GM21367 (cell line): ENCODE measurements around the gene BIN1.
A peak's percentile ranks its signal among the peaks of the same experiment; 100 is the strongest.

ENCODE experiments used
- ATAC-seq: cut with Tn5 transposase; IDR thresholded peaks from one replicate; pipeline ENCODE4 v1.9.1; 2021; ENCODE audit not compliant: unreplicated experiment

BIN1 gene

DNA sequence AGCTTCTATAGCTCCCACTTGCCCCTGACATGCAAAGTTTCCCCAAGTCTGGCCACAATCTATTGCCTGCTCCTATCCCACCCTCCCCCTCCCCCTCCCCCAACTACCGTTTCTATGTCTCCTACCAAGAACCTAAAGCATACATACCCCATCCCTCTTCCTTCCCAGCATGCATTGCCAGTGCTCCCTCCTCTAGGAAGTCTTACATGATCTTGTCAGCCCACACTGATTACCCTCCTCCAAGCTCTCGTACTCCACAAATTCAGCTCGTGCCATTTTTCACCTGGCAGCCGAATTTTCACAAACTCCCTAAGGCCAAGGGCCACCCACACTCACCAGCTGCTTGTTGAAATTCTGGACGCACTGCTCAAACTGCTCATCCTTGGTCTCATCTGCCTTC lies 30.7 kb downstream of the BIN1 start:
- ATAC-seq, result no peak

DNA sequence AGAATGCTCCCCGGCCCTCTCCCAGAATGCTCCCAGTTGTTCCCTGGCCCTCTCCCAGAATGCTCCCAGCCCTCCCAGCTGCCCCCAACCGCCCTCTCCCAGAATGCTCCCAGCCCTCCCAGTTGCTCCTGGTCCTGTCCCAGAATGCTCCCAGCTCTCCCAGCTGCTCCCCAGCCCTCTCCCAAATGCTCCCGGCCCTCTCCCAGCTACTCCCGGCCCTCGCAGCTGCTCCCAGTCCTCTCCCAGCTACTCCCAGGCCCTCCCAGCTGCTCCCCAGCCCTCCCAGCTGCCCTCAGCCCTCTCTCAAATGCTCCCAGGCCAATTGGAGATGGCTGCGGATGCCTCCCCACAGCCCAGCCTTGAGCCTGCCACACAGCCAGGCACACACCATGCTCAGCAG lies 31.1 kb downstream of the BIN1 start:
- no peak for ATAC-seq

DNA sequence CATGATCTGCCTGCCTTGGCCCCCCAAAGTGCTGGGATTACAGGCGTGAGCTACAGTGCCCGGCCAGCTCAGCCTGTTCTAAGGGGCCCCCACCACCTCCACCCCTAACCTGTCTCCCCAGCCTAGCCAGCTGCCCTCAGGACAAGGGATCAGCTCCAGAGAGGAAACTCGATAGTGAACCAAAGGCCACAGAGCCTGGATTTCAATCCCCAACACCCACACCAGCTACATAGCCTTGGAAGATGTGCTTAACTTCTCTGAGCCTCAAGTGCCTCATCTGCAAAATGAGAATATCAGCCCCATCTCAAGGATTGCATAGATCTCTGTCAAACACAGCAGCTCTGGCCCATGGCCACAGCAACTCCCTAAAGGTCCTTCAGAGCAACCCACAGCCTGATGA lies 32.0 kb downstream of the BIN1 start:
- ATAC-seq, result no peak

DNA sequence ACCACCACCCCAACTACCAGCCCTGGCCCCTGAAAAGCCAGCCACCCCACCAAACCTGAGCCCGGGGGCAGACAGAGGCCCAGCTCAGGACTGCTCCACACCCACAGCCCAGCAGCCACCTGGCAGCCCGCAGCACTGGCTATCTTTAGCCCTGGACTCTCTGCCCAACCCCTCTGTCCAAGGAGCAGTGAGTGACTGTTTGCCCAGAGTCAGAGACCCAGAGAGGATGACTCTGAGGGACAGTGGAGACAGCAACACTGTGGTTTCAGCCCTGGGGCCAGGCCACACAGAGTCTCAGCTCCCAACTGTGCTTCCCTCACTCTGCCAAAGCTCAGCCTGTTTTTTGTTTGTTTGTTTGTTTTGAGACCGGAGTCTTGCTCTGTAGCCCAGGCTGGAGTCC lies 32.6 kb downstream of the BIN1 start:
- ATAC-seq, result no peak

DNA sequence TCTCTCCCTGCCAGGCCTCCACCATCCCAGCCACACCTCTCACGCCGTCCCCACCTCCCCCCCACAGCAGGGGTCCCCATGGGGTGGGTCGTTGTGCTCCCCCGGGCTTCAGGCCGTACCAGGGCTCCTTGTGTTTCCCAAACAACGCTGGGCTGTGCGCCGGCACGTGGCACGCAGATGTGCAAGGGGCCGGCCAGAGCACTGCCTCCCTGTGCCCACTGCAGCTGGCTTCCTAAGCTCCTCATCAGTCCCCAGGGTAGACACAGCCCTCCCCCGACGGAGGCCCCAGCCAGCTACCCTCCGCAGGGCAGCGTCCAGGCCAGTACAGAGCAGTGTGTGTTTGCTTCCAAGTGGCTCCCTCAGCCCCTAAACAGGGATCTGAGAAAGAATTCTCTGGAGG lies 34.0 kb downstream of the BIN1 start:
- no peak for ATAC-seq

DNA sequence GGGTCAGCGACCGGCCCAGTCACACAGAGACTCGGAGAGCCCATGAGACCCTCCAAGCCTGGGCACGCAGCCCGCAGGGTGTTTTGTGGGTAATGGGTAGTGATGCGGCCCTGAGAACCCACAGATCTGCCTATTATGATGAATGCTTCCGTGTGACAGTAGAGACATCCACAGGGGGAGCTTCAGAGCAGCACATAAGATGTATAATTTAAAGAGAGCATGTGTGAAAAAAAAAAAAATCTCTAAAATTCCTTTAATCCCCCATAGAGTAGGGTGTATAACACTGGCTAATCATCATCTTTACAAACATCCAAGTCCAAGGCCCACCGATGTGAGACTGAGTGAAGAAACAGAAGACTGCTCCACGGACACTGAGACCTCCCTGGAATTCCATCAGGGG lies 34.6 kb downstream of the BIN1 start:
- no peak for ATAC-seq

DNA sequence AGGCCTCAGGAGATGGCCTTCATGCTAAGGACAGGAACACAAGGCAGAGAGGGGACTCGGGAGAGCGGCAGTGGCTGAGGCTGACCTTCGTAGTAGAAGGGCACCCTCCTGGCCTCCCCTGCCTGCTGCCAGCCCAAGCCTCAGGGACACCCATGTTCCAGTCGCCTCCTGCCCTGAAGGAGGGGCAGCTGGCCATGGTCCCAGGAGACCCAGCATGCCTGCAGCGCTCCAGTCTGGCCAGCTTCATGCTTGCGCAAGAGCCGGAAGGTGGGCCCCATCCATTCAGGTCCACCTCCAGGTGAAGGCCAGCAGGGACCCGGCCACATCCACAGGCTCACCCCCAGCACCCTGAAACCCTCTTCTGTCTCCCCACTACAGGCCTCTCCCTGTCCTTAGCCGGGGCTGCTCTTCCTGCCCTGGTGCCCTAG lies 35.0 kb downstream of the BIN1 start:
- no peak for ATAC-seq

DNA sequence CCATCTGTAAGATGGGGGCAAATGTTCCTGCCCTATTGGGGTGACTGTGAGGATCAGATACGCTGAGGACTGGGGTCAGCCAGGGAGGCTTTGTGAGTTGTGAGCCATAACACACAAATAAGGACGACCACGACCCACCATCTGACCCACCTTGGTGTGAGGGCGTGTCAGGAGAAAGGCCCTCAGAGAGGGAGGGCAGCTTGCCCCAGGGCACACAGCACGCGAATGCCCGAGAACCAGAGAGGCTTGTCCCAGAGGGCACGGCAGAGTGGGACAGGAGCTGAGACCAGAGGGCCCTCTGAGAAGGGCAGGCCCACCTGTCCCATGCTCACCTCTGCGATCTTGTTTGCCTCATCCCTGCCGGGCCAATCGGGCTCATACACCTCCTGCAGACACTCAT lies 36.7 kb downstream of the BIN1 start:
- ATAC-seq, result no peak

DNA sequence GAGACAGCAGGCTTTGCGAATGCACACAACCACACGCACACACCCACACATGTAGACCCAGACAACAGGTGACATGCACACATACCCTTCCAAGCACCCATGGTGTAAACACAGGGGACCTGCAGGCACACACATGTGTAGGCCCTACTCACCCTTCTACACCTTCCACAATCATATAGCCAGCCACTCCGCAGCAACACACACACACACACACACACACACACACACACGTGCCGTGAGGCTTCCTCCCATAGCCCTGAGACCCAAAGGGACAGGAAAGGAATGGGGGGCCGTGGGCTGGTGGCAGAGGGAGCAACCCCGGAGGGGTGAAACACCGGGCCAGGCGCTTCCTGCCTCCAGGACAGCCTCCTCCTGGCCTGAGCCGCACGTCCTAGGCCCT lies 37.4 kb downstream of the BIN1 start:
- ATAC-seq, result no peak

DNA sequence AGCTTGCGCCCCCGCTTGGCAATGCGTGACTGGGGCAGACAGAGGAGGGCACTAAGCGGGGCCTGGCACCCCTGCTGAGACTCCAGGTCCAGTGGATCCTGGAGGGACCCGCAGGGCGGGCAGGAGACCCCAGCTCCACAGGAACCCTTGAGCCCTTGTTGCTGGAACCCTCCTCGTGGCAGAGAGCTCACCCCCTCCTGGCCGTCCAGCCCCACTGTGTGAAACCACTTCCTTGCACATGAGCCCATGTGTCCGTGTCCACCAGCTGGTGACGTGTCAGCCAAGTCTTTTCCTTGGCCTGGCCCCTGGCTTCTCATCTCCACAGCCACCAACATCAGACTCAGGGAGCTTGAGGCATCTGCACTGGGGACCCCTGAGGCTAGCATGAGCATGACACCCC lies 38.0 kb downstream of the BIN1 start:
- no peak for ATAC-seq

DNA sequence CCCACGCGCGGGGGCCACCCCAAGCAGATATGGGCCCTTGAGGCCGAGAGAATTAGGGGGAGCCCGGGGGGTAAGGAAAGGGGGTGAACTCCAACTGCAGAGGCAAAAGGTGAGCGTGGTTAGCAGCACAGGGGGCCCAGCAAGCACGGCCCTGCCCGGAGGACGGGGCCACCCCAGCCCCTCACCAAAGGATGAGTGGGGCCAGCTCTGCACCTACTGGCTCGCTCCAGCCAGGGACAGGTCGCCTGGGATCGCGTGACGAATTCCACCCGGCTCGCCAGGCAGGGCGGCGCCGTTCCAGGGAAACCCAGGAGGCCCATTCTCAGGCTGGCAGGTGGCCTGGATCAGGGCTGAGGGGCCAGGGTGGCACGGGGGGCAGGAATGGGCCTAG lies 38.6 kb downstream of the BIN1 start:
- no peak for ATAC-seq

DNA sequence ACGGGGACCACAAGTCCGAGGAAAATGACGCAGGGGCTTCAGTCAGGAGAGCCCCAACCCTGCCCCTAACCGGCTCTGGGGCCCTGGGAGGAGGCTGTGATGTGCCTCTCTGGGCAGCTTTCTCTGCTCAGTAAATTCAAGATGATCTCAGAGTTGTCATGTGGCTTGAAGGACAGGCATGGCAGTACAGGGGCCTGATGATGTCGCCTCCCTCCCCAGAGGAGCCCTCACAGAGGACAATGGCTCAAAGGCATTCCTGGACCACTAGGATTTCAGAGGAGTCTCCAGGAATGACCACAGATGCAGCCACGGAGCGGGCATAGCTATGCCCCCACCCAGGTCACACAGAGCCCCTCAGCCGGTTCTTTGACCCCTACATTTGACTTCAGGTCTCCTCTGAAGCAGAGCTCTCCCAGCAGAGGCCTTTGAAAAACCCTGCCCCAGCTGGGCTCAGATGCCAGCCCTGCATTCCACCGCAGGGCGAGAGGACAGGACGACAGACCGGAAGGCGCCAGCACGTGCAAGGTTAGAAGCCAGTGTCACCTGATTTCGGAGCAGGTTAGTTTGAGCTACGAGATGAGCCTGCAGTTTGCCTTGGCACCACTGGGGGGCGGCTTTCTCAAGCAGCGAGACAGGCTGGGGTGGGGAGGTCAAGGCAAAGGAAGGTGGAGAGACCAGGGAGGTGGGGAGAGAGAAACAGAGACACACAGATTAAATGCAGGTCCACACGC lies 39.2 kb downstream of the BIN1 start:
- no peak for ATAC-seq

DNA sequence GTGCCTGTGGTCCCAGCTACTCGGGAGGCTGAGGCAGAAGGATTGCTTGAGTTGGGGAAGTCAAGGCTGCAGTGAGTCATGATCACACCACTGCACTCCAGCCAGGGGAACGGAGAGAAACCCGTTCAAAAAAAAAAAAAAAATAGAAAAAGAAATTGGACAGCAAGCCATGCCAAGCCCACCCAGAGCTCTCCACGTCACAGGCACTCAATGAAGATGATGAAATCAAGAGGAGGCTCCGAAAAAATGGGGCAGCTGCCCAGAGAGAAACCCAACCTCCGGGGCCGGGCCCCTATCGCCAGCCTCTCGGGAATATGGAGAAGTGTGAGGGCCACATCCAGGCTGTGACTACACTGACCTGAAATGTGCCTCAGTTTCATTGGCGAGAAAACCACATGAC lies 40.0 kb downstream of the BIN1 start:
- ATAC-seq, result no peak

DNA sequence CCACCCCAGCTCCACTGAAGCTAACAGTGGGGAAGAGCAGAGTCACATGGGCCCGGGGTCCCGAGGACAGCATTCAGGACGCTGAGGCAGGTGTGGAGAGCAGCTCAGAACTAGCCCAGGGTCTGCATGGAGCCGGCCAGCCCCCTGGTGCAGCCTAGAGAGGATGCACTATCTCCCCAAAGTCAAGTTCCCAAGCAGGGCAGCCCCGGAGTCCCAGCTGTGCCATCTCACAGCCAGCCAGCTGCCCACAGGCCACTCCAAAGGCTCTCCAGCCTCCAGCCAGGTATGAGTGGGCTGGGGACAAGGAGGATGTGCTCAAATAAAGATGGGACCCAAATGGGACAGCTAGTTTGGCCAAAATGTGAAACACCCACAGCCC lies 41.0 kb downstream of the BIN1 start:
- no peak for ATAC-seq

DNA sequence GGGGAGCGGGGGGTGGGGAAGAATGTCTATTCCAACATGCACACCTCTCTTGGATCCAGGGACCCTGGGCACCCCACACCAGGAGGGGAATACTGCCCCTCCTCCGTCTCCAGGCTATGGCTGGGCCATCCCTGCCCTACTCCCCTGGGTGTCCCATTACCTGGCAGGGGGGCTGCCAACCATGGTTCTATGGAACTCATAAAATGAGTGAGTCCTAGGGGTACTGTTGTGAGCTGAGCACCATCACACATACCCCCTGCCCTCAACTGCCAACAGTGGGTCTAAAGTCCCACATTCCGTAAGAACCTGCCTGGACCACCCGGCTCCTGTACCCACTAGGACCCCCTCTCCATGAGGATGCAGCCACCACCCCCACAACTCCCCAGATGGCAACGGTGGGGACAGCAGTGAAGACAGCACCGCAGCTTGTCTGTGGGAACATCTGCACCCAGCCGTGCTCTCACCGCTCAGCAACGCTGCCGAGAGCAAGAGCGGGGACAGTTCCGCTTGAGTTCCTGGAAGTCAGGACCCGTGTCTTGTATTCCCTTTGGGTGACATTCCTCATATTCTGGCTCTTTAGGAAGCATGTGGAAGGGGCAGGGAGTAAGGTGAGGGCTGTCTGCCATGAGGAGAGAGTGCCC lies 41.5 kb downstream of the BIN1 start:
- no peak for ATAC-seq

DNA sequence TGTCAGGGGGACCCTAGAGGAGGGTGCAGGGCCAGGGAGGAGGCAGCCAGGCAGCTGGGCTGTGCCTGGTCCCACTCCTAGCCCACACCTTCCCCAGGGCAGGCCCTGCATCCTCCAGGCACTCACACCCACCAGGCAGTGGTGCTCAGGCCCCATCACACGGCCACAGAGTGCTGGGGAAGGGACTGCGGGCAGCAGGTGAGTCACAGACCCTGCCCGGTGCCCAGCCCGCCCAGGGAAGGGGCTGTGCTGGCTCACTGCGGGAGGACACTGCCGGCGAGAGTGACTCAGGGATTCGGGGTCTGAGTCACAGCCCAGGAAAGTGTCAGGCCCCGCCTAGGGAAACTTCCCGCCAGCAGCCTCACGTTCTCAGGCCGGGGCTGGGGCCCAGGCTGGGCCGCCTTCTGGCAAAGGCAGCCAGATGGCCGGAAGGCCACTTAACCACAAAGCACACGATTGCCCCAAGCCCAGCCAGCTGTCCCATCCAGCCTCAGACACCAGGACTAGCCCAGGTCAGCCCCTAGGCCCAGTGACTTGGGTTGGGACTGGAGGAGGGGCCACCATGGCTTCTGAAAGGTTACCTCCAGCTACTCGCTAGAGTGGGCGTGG lies 42.2 kb downstream of the BIN1 start:
- peak; percentile 79 for ATAC-seq

DNA sequence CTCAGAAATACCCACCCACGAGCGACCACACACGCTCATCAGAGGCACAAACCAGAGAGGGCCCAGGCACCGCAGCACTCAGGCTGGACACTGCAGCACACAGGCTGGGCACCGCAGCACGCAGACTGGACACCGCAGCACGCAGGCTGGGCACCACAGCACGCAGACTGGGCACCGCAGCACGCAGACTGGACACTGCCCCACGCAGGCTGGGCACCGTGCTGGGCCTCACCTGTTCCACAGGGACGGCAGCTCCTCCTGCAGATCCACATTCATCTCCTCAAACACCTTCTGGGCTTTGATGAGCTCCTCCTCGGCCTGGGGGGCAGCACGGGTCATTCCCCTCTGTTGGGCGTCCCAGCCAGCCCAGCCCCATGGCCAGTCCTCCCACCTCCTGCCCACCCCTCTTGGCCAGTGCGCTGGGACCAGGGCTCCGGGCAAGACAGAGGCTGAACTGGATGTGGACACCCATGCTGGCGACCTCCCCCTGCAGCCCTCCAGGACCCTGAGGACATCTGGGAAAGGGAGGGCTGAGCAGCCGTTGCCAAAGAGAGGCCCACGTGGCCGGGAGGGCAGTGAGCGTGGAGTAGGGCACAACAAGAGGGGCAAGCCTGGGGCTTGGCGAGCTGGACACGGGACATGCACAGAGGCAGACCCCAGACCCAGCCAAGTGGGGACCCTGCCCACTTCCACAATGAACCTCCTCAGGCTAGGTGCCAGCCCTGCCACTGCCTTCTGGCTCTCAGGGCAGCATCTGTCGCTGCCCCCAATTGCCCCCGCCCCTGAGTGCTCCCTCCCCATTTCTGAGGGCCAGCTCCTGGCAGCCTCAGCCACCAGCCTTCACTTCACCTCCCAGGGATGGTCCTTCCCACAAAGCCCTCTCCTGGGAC lies 43.0 kb downstream of the BIN1 start:
- ATAC-seq, result no peak

DNA sequence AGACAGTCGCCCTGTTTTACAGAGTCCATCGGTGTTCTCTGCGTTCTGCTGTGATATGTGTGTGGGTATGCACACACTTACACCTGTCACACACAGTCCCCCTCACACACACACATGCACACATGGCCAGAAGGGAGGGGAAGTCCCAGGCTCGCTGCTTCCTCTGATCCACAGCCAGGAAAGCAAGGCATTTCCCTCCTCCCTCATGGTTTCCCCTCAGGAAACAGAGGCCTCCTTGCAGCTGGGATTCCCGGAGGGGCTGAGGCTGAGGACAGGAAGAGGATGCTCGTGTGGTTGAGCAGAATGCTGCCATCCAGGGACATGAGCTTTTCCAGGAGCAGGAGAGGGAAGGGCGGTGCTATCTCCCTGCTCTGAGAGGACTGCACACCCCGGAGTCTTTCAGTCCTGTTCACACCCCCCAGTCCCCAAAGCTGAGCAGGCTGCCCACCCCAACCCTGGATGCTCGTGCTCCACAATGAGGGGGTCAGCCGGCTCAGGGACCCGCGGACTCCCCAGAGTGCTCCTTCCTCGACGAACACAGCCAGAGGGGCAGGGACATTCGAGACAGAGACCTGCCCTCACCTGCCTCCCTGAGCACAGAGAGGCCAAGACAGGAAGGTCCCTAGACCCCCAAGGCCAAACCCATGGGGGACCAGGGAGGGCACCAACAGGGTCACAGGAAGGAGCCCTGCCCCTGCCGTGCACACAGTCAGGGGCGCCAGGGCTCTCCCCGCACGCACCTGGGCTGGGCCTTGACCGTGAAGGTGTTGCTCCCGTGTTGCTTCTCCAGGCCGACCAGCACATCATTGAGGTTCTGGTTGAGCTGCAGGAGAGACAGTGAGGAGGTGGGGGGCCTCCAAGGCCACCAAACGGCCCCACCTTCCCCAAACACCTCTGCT lies 45.3 kb downstream of the BIN1 start:
- no peak for ATAC-seq

DNA sequence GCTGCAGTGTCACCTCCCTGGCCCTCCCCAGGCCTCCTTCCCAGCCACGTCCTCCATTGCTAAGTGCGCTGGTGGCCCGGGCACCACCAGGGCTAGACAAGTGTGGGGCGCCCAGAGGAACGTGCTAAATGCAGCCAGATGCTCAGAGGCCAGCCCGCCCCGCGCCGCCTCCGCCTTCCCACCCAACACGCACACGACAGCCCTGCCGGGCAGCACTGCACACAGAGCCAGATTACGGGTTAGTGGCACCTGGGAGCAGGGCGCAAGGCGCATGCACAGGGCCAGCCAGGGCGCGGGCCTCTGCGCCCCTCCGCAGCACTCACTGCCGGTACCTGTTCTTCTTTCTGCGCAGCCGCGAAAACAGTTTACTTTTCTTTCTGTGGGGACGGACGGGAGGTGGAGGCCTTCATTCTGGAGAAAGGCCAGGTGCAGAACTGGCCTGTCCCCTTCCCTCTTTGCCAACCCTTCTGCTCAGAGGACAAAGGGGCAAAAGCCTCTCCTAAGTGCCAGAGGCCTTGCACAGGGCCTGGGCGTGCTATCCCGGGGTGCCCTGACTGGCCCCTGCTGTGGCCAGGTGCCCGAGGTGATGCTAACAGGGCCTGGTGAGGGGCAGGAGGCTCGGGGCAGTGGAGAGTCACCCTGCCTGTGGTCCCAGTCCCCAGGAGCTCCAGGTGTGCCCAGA lies 46.5 kb downstream of the BIN1 start:
- ATAC-seq, result no peak

DNA sequence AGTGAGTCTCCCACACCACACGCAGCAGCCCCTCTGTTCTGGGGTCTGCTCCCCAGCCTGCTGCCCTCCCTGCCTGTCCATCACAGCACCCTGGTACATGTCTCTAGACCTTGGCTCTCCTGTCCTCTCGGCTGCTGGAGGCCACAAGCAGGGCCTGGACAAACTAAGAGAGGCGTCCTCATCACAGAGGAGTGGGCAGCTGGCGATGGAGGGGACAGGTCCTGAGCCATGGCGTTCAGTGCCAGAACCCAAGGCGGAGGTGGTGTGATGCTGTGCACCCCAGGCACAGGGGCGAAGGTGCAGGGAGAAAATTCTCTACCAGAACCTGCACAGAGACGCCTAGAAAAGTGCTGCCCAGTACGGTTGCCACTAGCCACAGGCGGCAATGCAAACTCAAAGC lies 47.4 kb downstream of the BIN1 start:
- ATAC-seq, result no peak
